Measurements from ENCODE around the gene FOXP1. TPM values are rescaled to one million over a fixed set of nuclear protein-coding genes. Genes with fewer than 3 reads are reported as not detected.

FOXP1 gene
- total RNA-seq, 1 experiment from 2014 or later: 22.1 TPM

GRCh38 chr3:71146673-71147072, 436.9 kb downstream of the FOXP1 start:
- Histone ChIP-seq H3K9me3 (replicated peaks) (no peaks in the 10 kb centered on the region), H3K27me3 (replicated peaks) (no peaks in the 10 kb centered on the region), H3K36me3 (no peaks in the 10 kb centered on the region)

DNA sequence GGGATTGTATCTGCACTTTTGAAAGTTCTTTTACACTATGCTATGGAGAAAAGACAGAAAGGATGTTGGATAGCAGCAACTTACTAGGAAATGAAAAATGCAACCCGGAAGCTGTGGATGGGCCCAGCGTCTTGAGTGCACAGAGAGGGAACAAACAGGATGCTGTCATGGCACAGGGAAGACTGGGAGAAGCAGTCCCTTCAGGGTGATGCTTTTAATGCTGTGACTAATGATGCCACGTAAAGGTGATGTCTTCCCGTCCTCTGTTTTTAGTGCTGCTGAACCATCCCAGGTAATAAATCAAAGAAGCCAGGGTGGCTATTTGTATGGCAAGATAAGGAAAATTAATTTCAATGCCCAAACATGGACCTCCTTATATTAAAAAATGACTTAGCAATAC, 437.6 kb downstream of the FOXP1 start:
- H3K36me3 ChIP-seq: no peaks in the 10 kb centered on the region
- no peak for DNase-seq (ENCODE audit: low read depth in 1 of 2, low spot score in 2 of 2)
- H3K4me1 ChIP-seq (replicated peaks): peaks cover 5% of the 10 kb centered on the region
- H3K27ac ChIP-seq: no peak overlapping the region
- H3K27me3 ChIP-seq (replicated peaks): no peaks in the 10 kb centered on the region
- H3K9me3 ChIP-seq (replicated peaks): no peaks in the 10 kb centered on the region
- H3K4me3 ChIP-seq: no peak overlapping the region

More at GRCh38 chr3:71146673-71147072, 436.9 kb downstream of the FOXP1 start:
- DNase-seq (ENCODE audit: low read depth in 1 of 2, low spot score in 2 of 2): no peak
- no peak overlapping the region for H3K27ac ChIP-seq
- H3K4me3 ChIP-seq: no peak overlapping the region
- H3K4me1 ChIP-seq (replicated peaks): no peaks in the 10 kb centered on the region

DNA sequence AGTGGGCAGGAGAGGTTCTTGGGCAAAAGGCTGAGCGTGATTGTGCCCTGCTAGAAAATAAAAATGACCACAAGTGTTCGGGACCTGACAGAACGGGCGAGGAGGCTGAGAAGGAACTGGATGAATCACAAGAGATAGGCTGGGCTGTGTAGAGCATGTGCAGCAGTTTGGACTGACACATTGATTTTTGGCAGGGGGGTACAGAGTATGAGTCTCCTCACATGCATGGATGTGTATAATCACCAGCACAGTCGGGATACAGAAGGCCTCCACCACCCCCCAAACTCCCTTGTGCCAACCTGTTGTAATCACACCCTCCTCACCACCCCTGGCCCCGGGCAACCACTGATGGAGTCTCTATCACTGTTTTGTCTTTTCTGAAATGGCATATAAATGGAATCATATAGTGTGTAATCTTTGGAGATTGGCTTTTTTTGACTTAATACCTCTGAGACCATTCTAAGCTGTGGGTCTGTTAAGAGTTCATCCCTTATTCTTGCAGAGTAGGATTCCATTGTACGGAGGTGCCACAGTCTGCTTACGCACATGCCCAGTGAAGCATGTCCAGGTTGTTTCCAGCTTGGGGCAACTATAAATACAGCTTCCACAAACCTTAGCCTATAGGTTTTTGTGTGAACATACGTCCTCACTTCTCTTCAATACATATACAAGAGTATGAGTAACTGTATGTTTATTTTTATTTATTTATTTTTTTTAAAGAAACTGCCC, 438.8 kb downstream of the FOXP1 start:
- H3K4me1 ChIP-seq (replicated peaks): peaks cover 5% of the 10 kb centered on the region
- H3K4me3 ChIP-seq: no peak overlapping the region
- H3K27me3 ChIP-seq (replicated peaks): no peaks in the 10 kb centered on the region
- no peaks in the 10 kb centered on the region for H3K9me3 ChIP-seq (replicated peaks)
- H3K36me3 ChIP-seq: no peaks in the 10 kb centered on the region
- no peak for DNase-seq (ENCODE audit: low read depth in 1 of 2, low spot score in 2 of 2)
- no peak overlapping the region for H3K27ac ChIP-seq

DNA sequence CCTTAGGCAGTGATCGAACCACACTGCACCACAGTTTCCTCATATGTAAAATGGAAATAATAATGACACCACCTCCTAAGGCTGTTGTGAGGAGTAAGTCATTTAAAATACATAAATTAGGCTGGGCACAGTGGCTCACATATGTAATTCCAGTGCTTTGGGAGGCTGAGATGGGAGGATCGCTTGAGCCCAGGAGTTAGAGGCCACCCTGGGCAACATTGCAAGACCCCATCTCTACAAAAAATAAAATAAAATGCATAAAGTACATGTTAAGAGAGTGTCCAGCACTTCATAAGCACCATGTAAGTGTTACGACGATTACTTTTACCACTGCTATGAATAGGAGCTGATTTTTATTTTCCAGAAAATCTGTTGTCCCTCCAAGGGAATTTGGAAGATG, 440.0 kb downstream of the FOXP1 start:
- Histone ChIP-seq H3K27me3 (replicated peaks) (no peaks in the 10 kb centered on the region), H3K27ac (no peak overlapping the region), H3K4me3 (no peak overlapping the region), H3K4me1 (replicated peaks) (peaks cover 5% of the 10 kb centered on the region), H3K36me3 (no peaks in the 10 kb centered on the region), H3K9me3 (replicated peaks) (no peaks in the 10 kb centered on the region)
- DNase-seq (ENCODE audit: low read depth in 1 of 2, low spot score in 2 of 2): no peak

DNA sequence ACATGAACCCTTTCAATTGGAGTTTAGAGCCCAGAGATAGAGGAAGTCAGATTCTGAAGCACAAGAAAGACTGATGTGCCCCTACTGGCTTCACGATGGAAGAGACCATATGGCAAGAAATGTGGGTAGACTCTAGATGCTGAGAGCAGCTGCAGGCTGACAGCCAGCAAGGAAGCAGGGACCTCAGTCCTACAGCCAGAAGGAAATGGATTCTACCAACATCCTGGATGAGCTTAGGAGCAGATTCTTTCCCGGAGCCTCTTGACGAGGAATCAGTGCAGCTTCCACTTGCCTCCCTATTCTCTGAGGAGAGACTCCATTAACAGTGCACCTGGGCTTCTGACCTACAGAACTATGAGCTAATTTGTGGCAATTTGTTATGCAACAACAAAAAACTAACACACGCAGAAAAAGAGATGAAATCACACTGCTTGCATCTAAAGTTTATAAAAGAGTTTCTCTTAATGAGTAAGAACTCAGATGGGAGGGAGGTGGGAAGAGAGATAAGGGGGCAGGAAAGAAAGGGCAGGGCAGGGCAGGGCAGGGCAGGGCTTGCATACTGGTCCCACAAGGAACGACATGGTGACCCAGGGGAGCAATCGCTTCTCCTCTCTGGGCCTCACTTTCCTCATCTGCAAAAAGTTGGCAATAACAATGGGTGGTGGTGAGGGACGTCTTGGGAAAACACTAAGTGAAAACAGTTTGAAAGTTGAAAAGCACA, 440.9 kb downstream of the FOXP1 start:
- Histone ChIP-seq H3K4me3 (no peak overlapping the region), H3K4me1 (replicated peaks) (peaks cover 5% of the 10 kb centered on the region), H3K9me3 (replicated peaks) (no peaks in the 10 kb centered on the region), H3K27ac (no peak overlapping the region), H3K27me3 (replicated peaks) (no peaks in the 10 kb centered on the region), H3K36me3 (no peaks in the 10 kb centered on the region)
- DNase-seq (ENCODE audit: low read depth in 1 of 2, low spot score in 2 of 2): no peak

- Histone ChIP-seq H3K36me3 (no peaks in the 10 kb centered on the region), H3K4me1 (replicated peaks) (peaks cover 8% of the 10 kb centered on the region), H3K27me3 (replicated peaks) (no peaks in the 10 kb centered on the region), H3K27ac (no peak overlapping the region), H3K4me3 (no peak overlapping the region), H3K9me3 (replicated peaks) (no peaks in the 10 kb centered on the region)
- DNase-seq (ENCODE audit: low read depth in 1 of 2, low spot score in 2 of 2): no peak
Measured at GRCh38 chr3:71140477-71140876, 443.1 kb downstream of the FOXP1 start.

GRCh38 chr3:71139496-71139895, 444.0 kb downstream of the FOXP1 start:
- DNase-seq (ENCODE audit: low read depth in 1 of 2, low spot score in 2 of 2): no peak
- H3K4me1 ChIP-seq (replicated peaks): peaks cover 10% of the 10 kb centered on the region
- H3K9me3 ChIP-seq (replicated peaks): no peaks in the 10 kb centered on the region
- H3K27ac ChIP-seq: no peak overlapping the region
- no peaks in the 10 kb centered on the region for H3K36me3 ChIP-seq
- H3K27me3 ChIP-seq (replicated peaks): no peaks in the 10 kb centered on the region
- H3K4me3 ChIP-seq: no peak overlapping the region

GRCh38 chr3:71138410-71138809, 445.1 kb downstream of the FOXP1 start:
- Histone ChIP-seq H3K27ac (no peak overlapping the region), H3K36me3 (no peaks in the 10 kb centered on the region), H3K4me3 (no peak overlapping the region)

GRCh38 chr3:71136276-71136675, 447.3 kb downstream of the FOXP1 start:
- Histone ChIP-seq H3K4me1 (replicated peaks) (peaks cover 14% of the 10 kb centered on the region), H3K9me3 (replicated peaks) (no peaks in the 10 kb centered on the region), H3K36me3 (no peaks in the 10 kb centered on the region), H3K27ac (no peak overlapping the region), H3K4me3 (no peak overlapping the region), H3K27me3 (replicated peaks) (no peaks in the 10 kb centered on the region)
- no peak for DNase-seq (ENCODE audit: low read depth in 1 of 2, low spot score in 2 of 2)

More at GRCh38 chr3:71138410-71138809, 445.1 kb downstream of the FOXP1 start:
- DNase-seq (ENCODE audit: low read depth in 1 of 2, low spot score in 2 of 2): no peak
- Histone ChIP-seq H3K9me3 (replicated peaks) (no peaks in the 10 kb centered on the region), H3K27me3 (replicated peaks) (no peaks in the 10 kb centered on the region), H3K4me1 (replicated peaks) (peaks cover 10% of the 10 kb centered on the region)

GRCh38 chr3:71135373-71136088, 448.0 kb downstream of the FOXP1 start:
- peaks cover 18% of the 10 kb centered on the region for H3K4me1 ChIP-seq (replicated peaks)
- H3K27me3 ChIP-seq (replicated peaks): no peaks in the 10 kb centered on the region
- no peaks in the 10 kb centered on the region for H3K36me3 ChIP-seq
- no peak overlapping the region for H3K27ac ChIP-seq
- H3K9me3 ChIP-seq (replicated peaks): no peaks in the 10 kb centered on the region
- H3K4me3 ChIP-seq: no peak overlapping the region
- no peak for DNase-seq (ENCODE audit: low read depth in 1 of 2, low spot score in 2 of 2)

DNA sequence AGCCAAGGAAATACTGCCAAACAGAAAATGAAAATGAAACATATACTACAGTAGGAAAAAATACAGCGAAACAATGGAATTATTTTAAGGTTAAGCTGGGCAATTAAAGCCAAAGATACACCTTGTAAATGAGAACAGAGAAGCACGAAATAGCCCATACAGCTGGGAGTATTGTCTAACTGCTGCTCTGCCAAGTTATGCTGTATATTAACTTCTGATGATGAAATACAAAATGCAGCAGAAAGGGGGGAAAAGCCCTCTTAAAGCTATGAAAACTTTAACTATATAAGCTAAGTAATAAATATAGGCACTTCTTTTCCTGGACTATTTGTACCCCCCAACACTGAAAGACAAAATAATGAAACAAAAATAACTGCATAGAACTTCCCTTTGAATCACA, 449.0 kb downstream of the FOXP1 start:
- H3K27ac ChIP-seq: no peak overlapping the region
- H3K27me3 ChIP-seq (replicated peaks): no peaks in the 10 kb centered on the region
- no peak for DNase-seq (ENCODE audit: low read depth in 1 of 2, low spot score in 2 of 2)
- H3K4me3 ChIP-seq: no peak overlapping the region
- no peaks in the 10 kb centered on the region for H3K36me3 ChIP-seq
- no peaks in the 10 kb centered on the region for H3K9me3 ChIP-seq (replicated peaks)
- H3K4me1 ChIP-seq (replicated peaks): peaks cover 18% of the 10 kb centered on the region

GRCh38 chr3:71133865-71134264, 449.7 kb downstream of the FOXP1 start:
- Histone ChIP-seq H3K27ac (no peak overlapping the region), H3K36me3 (no peaks in the 10 kb centered on the region), H3K27me3 (replicated peaks) (no peaks in the 10 kb centered on the region), H3K4me3 (no peak overlapping the region), H3K4me1 (replicated peaks) (peaks cover 21% of the 10 kb centered on the region), H3K9me3 (replicated peaks) (no peaks in the 10 kb centered on the region)
- DNase-seq (ENCODE audit: low read depth in 1 of 2, low spot score in 2 of 2): no peak

GRCh38 chr3:71132995-71133730, 450.4 kb downstream of the FOXP1 start:
- Histone ChIP-seq H3K27ac (no peak overlapping the region), H3K27me3 (replicated peaks) (no peaks in the 10 kb centered on the region), H3K36me3 (no peaks in the 10 kb centered on the region), H3K4me1 (replicated peaks) (peaks cover 28% of the 10 kb centered on the region), H3K4me3 (no peak overlapping the region), H3K9me3 (replicated peaks) (no peaks in the 10 kb centered on the region)
- no peak for DNase-seq (ENCODE audit: low read depth in 1 of 2, low spot score in 2 of 2)
